ENCODE results near the gene MYO18B.

The MYO18B gene

GRCh38 chr22:25987948-25988347 lies 246.0 kb downstream of the MYO18B start:
- Histone ChIP-seq H3K4me3 (ENCODE audit: low read depth in 1 of 2, low read length in 2 of 2) (no peak overlapping the region), H3K27me3 (ENCODE audit: low read depth, low read length) (no peaks in the 10 kb centered on the region), H3K4me1 (ENCODE audit: control insufficient read depth in 1 of 2, insufficient read depth in 2 of 2, low read length in 2 of 2) (no peaks in the 10 kb centered on the region), H3K9me3 (ENCODE audit: control insufficient read depth in 1 of 2, low read length in 2 of 2) (peaks cover 0 to 1% of the 10 kb centered on the region in 2 donors), H3K36me3 (ENCODE audit: control insufficient read depth in 1 of 2, insufficient read depth in 2 of 2, low read length in 2 of 2) (no peaks in the 10 kb centered on the region), H3K27ac (ENCODE audit: low read length) (no peak overlapping the region)

- no peak overlapping the region for H3K4me3 ChIP-seq (ENCODE audit: low read depth in 1 of 2, low read length in 2 of 2)
- no peaks in the 10 kb centered on the region for H3K9me3 ChIP-seq (ENCODE audit: control insufficient read depth in 1 of 2, low read length in 2 of 2)
- no peaks in the 10 kb centered on the region for H3K27me3 ChIP-seq (ENCODE audit: low read depth, low read length)
- no peak overlapping the region for H3K27ac ChIP-seq (ENCODE audit: low read length)
- H3K4me1 ChIP-seq (ENCODE audit: control insufficient read depth in 1 of 2, insufficient read depth in 2 of 2, low read length in 2 of 2) = no peaks in the 10 kb centered on the region
- no peaks in the 10 kb centered on the region for H3K36me3 ChIP-seq (ENCODE audit: control insufficient read depth in 1 of 2, insufficient read depth in 2 of 2, low read length in 2 of 2)
These were observed 249.0 kb downstream of the MYO18B start for GRCh38 chr22:25990940-25991339.

DNA sequence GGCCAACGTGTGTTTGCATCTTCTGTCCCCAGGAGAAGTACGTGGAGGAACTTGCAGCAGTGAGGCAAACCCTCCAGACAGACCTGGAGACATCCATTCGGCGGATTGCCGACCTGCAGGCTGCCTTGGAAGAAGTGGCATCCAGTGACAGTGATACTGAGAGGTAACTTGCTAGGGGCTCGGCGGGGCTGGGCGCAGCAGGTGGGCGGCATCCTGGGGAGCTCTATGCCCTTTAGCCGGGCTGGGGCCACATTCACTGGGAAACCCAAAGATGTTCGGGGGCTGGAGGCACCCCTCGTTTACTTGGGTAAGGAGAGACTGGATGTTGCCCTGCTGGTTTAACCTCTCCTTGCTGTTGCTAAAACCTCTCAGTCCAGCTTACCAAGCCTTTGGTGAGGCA lies 250.3 kb downstream of the MYO18B start:
- no peaks in the 10 kb centered on the region for H3K27me3 ChIP-seq (ENCODE audit: low read depth, low read length)
- H3K9me3 ChIP-seq (ENCODE audit: control insufficient read depth in 1 of 2, low read length in 2 of 2) = no peaks in the 10 kb centered on the region
- H3K4me3 ChIP-seq (ENCODE audit: low read depth in 1 of 2, low read length in 2 of 2) = no peak overlapping the region
- H3K4me1 ChIP-seq (ENCODE audit: control insufficient read depth in 1 of 2, insufficient read depth in 2 of 2, low read length in 2 of 2) = no peaks in the 10 kb centered on the region
- H3K36me3 ChIP-seq (ENCODE audit: control insufficient read depth in 1 of 2, insufficient read depth in 2 of 2, low read length in 2 of 2) = no peaks in the 10 kb centered on the region
- no peak overlapping the region for H3K27ac ChIP-seq (ENCODE audit: low read length)

- Histone ChIP-seq H3K27ac (ENCODE audit: low read length) (no peak overlapping the region), H3K9me3 (ENCODE audit: control insufficient read depth in 1 of 2, low read length in 2 of 2) (no peaks in the 10 kb centered on the region), H3K27me3 (ENCODE audit: low read depth, low read length) (no peaks in the 10 kb centered on the region), H3K36me3 (ENCODE audit: control insufficient read depth in 1 of 2, insufficient read depth in 2 of 2, low read length in 2 of 2) (no peaks in the 10 kb centered on the region), H3K4me1 (ENCODE audit: control insufficient read depth in 1 of 2, insufficient read depth in 2 of 2, low read length in 2 of 2) (no peaks in the 10 kb centered on the region), H3K4me3 (ENCODE audit: low read depth in 1 of 2, low read length in 2 of 2) (no peak overlapping the region)
These were observed 254.7 kb downstream of the MYO18B start for GRCh38 chr22:25996669-25997068.

GRCh38 chr22:25997886-25998775 lies 256.1 kb downstream of the MYO18B start:
- no peak overlapping the region for H3K27ac ChIP-seq (ENCODE audit: low read length)
- H3K36me3 ChIP-seq (ENCODE audit: control insufficient read depth in 1 of 2, insufficient read depth in 2 of 2, low read length in 2 of 2) = no peaks in the 10 kb centered on the region
- H3K27me3 ChIP-seq (ENCODE audit: low read depth, low read length) = no peaks in the 10 kb centered on the region
- no peaks in the 10 kb centered on the region for H3K4me1 ChIP-seq (ENCODE audit: control insufficient read depth in 1 of 2, insufficient read depth in 2 of 2, low read length in 2 of 2)
- no peaks in the 10 kb centered on the region for H3K9me3 ChIP-seq (ENCODE audit: control insufficient read depth in 1 of 2, low read length in 2 of 2)
- H3K4me3 ChIP-seq (ENCODE audit: low read depth in 1 of 2, low read length in 2 of 2) = no peak overlapping the region

GRCh38 chr22:26002456-26002855 lies 260.5 kb downstream of the MYO18B start:
- peaks cover 0 to 8% of the 10 kb centered on the region in 2 donors for H3K9me3 ChIP-seq (ENCODE audit: control insufficient read depth in 1 of 2, low read length in 2 of 2)
- H3K4me1 ChIP-seq (ENCODE audit: control insufficient read depth in 1 of 2, insufficient read depth in 2 of 2, low read length in 2 of 2) = no peaks in the 10 kb centered on the region
- H3K27me3 ChIP-seq (ENCODE audit: low read depth, low read length) = no peaks in the 10 kb centered on the region
- H3K4me3 ChIP-seq (ENCODE audit: low read depth in 1 of 2, low read length in 2 of 2) = no peak overlapping the region
- no peak overlapping the region for H3K27ac ChIP-seq (ENCODE audit: low read length)
- no peaks in the 10 kb centered on the region for H3K36me3 ChIP-seq (ENCODE audit: control insufficient read depth in 1 of 2, insufficient read depth in 2 of 2, low read length in 2 of 2)

- H3K27ac ChIP-seq (ENCODE audit: low read length) = no peak overlapping the region
- H3K36me3 ChIP-seq (ENCODE audit: control insufficient read depth in 1 of 2, insufficient read depth in 2 of 2, low read length in 2 of 2) = no peaks in the 10 kb centered on the region
- peaks cover 0 to 8% of the 10 kb centered on the region in 2 donors for H3K9me3 ChIP-seq (ENCODE audit: control insufficient read depth in 1 of 2, low read length in 2 of 2)
- H3K4me3 ChIP-seq (ENCODE audit: low read depth in 1 of 2, low read length in 2 of 2) = no peak overlapping the region
- H3K27me3 ChIP-seq (ENCODE audit: low read depth, low read length) = no peaks in the 10 kb centered on the region
- H3K4me1 ChIP-seq (ENCODE audit: control insufficient read depth in 1 of 2, insufficient read depth in 2 of 2, low read length in 2 of 2) = no peaks in the 10 kb centered on the region
These were observed 262.5 kb downstream of the MYO18B start for GRCh38 chr22:26004477-26004876.

- Histone ChIP-seq H3K36me3 (ENCODE audit: control insufficient read depth in 1 of 2, insufficient read depth in 2 of 2, low read length in 2 of 2) (no peaks in the 10 kb centered on the region), H3K4me3 (ENCODE audit: low read depth in 1 of 2, low read length in 2 of 2) (no peak overlapping the region), H3K27me3 (ENCODE audit: low read depth, low read length) (no peaks in the 10 kb centered on the region), H3K27ac (ENCODE audit: low read length) (no peak overlapping the region), H3K4me1 (ENCODE audit: control insufficient read depth in 1 of 2, insufficient read depth in 2 of 2, low read length in 2 of 2) (no peaks in the 10 kb centered on the region), H3K9me3 (ENCODE audit: control insufficient read depth in 1 of 2, low read length in 2 of 2) (peaks cover 0 to 8% of the 10 kb centered on the region in 2 donors)
These were observed 266.6 kb downstream of the MYO18B start for GRCh38 chr22:26008587-26008986.

DNA sequence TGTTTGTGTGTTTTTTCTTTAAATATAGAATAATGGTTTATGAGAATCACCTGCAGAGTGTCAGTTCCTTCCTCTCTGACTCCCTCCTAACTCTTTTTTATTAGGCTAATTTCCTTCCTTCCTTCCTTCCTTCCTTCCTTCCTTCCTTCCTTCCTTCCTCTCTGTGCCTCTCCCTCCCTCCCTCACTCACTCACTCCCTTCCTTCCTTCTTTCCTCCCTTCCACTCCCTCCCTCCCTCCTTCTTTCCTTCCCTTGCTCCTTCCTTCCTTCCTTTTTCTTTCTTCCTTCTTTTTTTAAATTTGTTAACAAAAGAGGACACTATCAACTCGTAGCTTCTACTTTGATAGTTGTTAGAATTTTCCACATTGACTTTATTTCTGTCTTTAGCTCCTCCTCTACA lies 274.9 kb downstream of the MYO18B start:
- no peak overlapping the region for H3K4me3 ChIP-seq (ENCODE audit: low read depth in 1 of 2, low read length in 2 of 2)
- H3K27me3 ChIP-seq (ENCODE audit: low read depth, low read length) = no peaks in the 10 kb centered on the region
- H3K36me3 ChIP-seq (ENCODE audit: control insufficient read depth in 1 of 2, insufficient read depth in 2 of 2, low read length in 2 of 2) = no peaks in the 10 kb centered on the region

GRCh38 chr22:26017932-26018331 lies 275.9 kb downstream of the MYO18B start:
- H3K27ac ChIP-seq (ENCODE audit: low read length) = no peak overlapping the region
- H3K9me3 ChIP-seq (ENCODE audit: control insufficient read depth in 1 of 2, low read length in 2 of 2) = peaks cover 0 to 4% of the 10 kb centered on the region in 2 donors
- H3K27me3 ChIP-seq (ENCODE audit: low read depth, low read length) = no peaks in the 10 kb centered on the region
- H3K4me3 ChIP-seq (ENCODE audit: low read depth in 1 of 2, low read length in 2 of 2) = no peak overlapping the region
- H3K36me3 ChIP-seq (ENCODE audit: control insufficient read depth in 1 of 2, insufficient read depth in 2 of 2, low read length in 2 of 2) = no peaks in the 10 kb centered on the region
- no peaks in the 10 kb centered on the region for H3K4me1 ChIP-seq (ENCODE audit: control insufficient read depth in 1 of 2, insufficient read depth in 2 of 2, low read length in 2 of 2)

More for the DNA sequence above, 274.9 kb downstream of the MYO18B start:
- Histone ChIP-seq H3K27ac (ENCODE audit: low read length) (no peak overlapping the region), H3K9me3 (ENCODE audit: control insufficient read depth in 1 of 2, low read length in 2 of 2) (peaks cover 0 to 4% of the 10 kb centered on the region in 2 donors), H3K4me1 (ENCODE audit: control insufficient read depth in 1 of 2, insufficient read depth in 2 of 2, low read length in 2 of 2) (no peaks in the 10 kb centered on the region)

- Histone ChIP-seq H3K9me3 (ENCODE audit: control insufficient read depth in 1 of 2, low read length in 2 of 2) (peaks cover 0 to 5% of the 10 kb centered on the region in 2 donors), H3K36me3 (ENCODE audit: control insufficient read depth in 1 of 2, insufficient read depth in 2 of 2, low read length in 2 of 2) (no peaks in the 10 kb centered on the region), H3K4me3 (ENCODE audit: low read depth in 1 of 2, low read length in 2 of 2) (no peak overlapping the region), H3K4me1 (ENCODE audit: control insufficient read depth in 1 of 2, insufficient read depth in 2 of 2, low read length in 2 of 2) (no peaks in the 10 kb centered on the region), H3K27ac (ENCODE audit: low read length) (no peak overlapping the region), H3K27me3 (ENCODE audit: low read depth, low read length) (no peaks in the 10 kb centered on the region)
These were observed 277.6 kb downstream of the MYO18B start for GRCh38 chr22:26019596-26019995.

GRCh38 chr22:26021516-26021915 lies 279.5 kb downstream of the MYO18B start:
- H3K27me3 ChIP-seq (ENCODE audit: low read depth, low read length) = no peaks in the 10 kb centered on the region
- no peaks in the 10 kb centered on the region for H3K36me3 ChIP-seq (ENCODE audit: control insufficient read depth in 1 of 2, insufficient read depth in 2 of 2, low read length in 2 of 2)
- H3K4me3 ChIP-seq (ENCODE audit: low read depth in 1 of 2, low read length in 2 of 2) = no peak overlapping the region
- H3K4me1 ChIP-seq (ENCODE audit: control insufficient read depth in 1 of 2, insufficient read depth in 2 of 2, low read length in 2 of 2) = no peaks in the 10 kb centered on the region
- no peak overlapping the region for H3K27ac ChIP-seq (ENCODE audit: low read length)
- peaks cover 0 to 3% of the 10 kb centered on the region in 2 donors for H3K9me3 ChIP-seq (ENCODE audit: control insufficient read depth in 1 of 2, low read length in 2 of 2)

Data from muscle layer of duodenum (tissue), 2 donors.